ENCODE measurements around the gene POLR3K.
"Not testable (repeated sequence)": the region's sequence is repeated elsewhere in the genome, so short reads cannot be mapped to it uniquely, and the experiment has no call there.

POLR3K gene

DNA sequence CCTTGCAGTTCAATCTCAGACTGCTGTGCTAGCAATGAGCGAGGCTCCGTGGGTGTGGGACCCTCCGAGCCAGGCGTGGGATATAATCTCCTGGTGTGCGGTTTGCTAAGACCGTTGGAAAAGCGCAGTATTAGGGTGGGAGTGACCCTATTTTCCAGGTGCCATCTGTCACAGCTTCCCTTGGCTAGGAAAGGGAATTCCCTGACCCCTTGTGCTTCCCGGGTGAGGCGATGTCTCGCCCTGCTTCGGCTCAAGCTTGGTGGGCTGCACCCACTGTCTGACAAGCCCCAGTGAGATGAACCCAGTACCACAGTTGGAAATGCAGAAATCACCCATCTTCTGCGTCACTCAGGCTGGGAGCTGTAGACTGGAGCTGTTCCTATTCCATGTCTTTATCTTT, 32.5 kb downstream of the POLR3K start:
- not testable (repeated sequence) for DNase-seq (ENCODE audit: low read depth in 1 of 2, low spot score in 1 of 2)

DNA sequence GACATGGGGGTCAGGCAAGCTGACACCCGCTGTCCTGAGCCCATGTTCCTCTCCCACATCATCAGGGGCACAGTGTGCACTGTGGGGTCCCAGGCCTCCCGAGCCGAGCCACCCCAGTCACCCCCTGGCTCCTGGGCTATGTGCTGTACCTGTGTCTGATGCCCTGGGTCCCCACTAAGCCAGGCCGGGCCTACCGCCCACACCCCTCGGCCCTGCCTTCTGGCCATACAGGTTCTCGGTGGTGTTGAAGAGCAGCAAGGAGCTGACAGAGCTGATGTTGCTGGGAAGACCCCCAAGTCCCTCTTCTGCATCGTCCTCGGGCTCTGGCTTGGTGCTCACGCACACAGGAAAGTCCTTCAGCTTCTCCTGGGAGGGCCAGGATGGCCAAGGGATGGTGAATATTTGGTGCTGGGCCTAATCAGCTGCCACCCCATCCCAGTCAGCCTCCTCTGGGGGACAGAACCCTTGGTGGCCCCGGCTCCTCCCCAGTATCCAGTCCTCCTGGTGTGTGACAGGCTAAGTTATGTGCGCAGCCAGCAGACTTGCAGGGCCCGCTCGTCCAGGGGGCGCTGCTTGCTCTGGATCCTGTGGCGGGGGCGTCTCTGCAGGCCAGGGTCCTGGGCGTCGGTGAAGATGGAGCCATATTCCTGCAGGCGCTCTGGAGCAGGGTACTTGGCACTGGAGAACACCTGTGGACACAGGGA, 36.2 kb downstream of the POLR3K start:
- not testable (repeated sequence) for DNase-seq (ENCODE audit: low read depth in 1 of 2, low spot score in 1 of 2)

DNA sequence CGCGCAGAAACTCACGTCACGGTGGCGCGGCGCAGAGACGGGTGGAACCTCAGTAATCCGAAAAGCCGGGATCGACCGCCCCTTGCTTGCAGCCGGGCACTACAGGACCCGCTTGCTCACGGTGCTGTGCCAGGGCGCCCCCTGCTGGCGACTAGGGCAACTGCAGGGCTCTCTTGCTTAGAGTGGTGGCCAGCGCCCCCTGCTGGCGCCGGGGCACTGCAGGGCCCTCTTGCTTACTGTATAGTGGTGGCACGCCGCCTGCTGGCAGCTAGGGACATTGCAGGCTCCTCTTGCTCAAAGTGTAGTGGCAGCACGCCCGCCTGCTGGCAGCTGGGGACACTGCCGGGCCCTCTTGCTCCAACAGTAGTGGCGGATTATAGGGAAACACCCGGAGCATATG, 42.6 kb downstream of the POLR3K start:
- DNase-seq (ENCODE audit: low read depth in 1 of 2, low spot score in 1 of 2): peak; percentile 61 to 85

DNA sequence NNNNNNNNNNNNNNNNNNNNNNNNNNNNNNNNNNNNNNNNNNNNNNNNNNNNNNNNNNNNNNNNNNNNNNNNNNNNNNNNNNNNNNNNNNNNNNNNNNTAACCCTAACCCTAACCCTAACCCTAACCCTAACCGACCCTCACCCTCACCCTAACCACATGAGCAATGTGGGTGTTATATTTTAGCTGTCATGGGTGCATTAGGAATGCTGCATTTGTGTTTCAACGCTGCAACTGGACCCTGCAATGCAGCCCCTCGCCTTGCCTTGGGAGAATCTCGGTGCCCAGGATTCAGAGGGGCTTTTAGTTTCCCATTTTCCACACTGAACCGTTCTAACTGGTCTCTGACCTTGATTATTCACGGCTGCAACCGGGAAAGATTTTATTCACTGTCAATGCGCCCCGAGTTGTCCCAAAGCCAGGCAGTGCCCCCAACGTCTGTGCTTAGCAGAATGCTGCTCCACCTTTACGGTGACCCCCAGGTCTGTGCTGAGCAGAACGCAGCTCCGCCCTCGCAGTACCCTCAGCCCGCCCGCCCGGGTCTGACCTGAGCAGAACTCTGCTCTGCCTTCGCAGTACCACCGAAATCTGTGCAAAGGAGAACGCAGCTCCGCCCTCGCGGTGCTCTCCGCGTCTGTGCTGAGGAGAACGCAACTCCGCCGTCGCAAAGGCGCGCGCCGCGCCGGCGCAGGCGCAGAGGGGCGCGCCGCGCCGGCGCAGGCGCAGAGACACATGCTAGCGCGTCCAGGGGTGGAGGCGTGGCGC, 43.3 kb downstream of the POLR3K start:
- no peak for DNase-seq (ENCODE audit: low read depth in 1 of 2, low spot score in 1 of 2)

All from activated CD4-positive, alpha-beta T cell treated with anti-CD3 and anti-CD28 coated beads, Interleukin-2, amount 50 U/mL, for 24 hours (primary cell).